HAP-1 (cell line): Measurements from ENCODE around the gene STYXL1.

Source experiments
- DNase-seq, 2 experiments: peaks; one replicate each; pipeline ENCODE4 v3.0.0-alpha.2; 2016 to 2020; ENCODE audit warnings: low spot score in 2 of 2
- H3K27me3 ChIP-seq: fragments of 250-450 bp; sonication (Bioruptor Pico); 2 replicates; pipeline ENCODE4 v1.5.1; 2020; ENCODE audit warnings: low read depth, mild to moderate bottlenecking, moderate library complexity
- H3K36me3 ChIP-seq: fragments of 250-450 bp; sonication (Bioruptor Pico); replicated peaks from 2 replicates; pipeline ENCODE4 v1.5.1; 2020; ENCODE audit warnings: mild to moderate bottlenecking
- H3K4me1 ChIP-seq: fragments of 250-450 bp; sonication (Bioruptor Pico); 2 replicates; pipeline ENCODE4 v1.5.1; 2020; ENCODE audit warnings: mild to moderate bottlenecking
- H3K4me3 ChIP-seq: fragments of 250-450 bp; sonication (Bioruptor Pico); 2 replicates; pipeline ENCODE4 v1.5.1; 2020; ENCODE audit warnings: mild to moderate bottlenecking, moderate library complexity
- H3K9me3 ChIP-seq: fragments of 250-450 bp; sonication (Bioruptor Pico); 2 replicates; pipeline ENCODE4 v1.5.1; 2020; ENCODE audit warnings: mild to moderate bottlenecking, moderate library complexity
- in situ Hi-C: fragments of 300-500 bp; cut with MboI; formaldehyde crosslinking; loops from 3 replicates; pipeline ENCODE4 v1.14.3; 2020; ENCODE audit warnings: low sequenced_read_pairs, inconsistent platforms, mixed read lengths

Gene STYXL1

DNA sequence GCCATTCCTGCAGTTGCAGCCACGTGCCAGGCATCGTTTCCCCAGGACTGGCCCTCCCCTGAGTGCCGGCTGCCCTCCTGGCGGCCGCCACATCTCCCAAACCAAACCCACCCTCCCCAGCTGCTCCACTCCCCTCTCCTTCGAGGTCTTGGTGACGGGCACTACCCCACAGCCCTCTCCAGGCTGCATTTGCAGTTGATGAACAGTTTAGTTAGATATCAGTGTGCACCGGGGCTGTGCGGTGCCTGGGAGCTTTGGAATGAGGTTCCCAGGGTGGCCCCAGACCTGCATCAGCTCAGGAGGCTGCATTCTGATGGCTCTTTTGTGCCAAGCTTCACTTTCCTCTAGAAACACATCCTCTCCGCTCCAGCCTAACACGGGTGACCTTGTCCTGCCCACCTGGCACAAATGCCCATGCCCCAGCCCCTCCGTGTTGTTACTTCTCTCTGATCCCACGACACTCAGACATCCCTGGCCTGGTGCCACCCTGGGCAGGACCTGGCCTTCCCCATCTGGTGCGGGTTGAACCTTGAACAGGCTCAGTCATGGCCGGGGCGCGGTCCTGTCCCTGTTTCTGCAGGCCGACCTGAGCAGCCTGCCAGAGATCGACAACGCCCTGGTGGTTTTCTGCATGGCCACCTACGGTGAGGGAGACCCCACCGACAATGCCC lies 67.9 kb downstream of the STYXL1 start:
- H3K36me3 ChIP-seq = peaks cover 35% of the 10 kb centered on the region
- DNase-seq = no peak
- no peak overlapping the region for H3K4me3 ChIP-seq
- H3K4me1 ChIP-seq = no peaks in the 10 kb centered on the region
- H3K9me3 ChIP-seq = no peaks in the 10 kb centered on the region
- no peaks in the 10 kb centered on the region for H3K27me3 ChIP-seq
- in situ Hi-C loops = no loop called here

- in situ Hi-C loops = no loop called here
- peaks cover 23% of the 10 kb centered on the region for H3K36me3 ChIP-seq
- no peak overlapping the region for H3K4me3 ChIP-seq
- H3K4me1 ChIP-seq = no peaks in the 10 kb centered on the region
- no peaks in the 10 kb centered on the region for H3K9me3 ChIP-seq
- DNase-seq = no peak
- H3K27me3 ChIP-seq = no peaks in the 10 kb centered on the region
These were observed 70.1 kb downstream of the STYXL1 start for GRCh38 chr7:75977743-75978142.

GRCh38 chr7:75971961-75972763 lies 75.6 kb downstream of the STYXL1 start:
- in situ Hi-C loops = no loop called here
- DNase-seq = no peak

DNA sequence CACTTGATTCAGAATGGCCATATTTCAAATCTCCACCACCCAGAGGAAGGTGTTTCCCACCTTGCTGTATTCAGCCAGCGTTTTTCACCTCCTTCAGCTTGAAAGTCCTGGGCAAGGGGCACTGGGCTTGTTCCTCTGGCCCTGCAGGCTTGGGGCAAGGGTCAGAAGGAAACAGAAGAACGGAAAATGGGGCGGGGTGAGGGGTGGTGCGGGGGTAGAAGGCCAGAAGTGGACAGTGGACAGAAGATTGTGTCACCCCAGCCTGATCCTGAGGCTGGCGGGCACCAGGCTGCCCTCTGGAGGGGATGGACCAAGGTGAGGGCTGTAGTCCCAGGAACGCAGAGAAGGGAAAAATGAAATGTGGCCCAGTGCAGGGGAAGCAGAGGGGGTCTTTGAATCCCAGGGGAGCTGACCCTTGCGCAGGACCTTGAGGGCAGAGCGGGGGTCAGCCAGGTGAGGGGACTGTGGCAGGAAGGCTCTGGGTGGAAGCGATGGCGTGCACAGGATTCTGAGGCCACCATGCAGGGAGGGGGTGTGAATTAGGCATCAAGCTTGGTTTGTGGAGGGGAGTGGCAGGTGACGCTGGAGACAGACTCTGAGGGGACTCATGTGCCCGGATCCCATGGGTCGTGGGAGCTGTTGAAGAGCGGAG lies 76.4 kb downstream of the STYXL1 start:
- H3K9me3 ChIP-seq = no peaks in the 10 kb centered on the region
- in situ Hi-C loops = no loop called here
- H3K4me1 ChIP-seq = no peaks in the 10 kb centered on the region
- H3K4me3 ChIP-seq = no peak overlapping the region
- no peak for DNase-seq
- H3K36me3 ChIP-seq = peaks cover 9% of the 10 kb centered on the region
- H3K27me3 ChIP-seq = no peaks in the 10 kb centered on the region

More at GRCh38 chr7:75971961-75972763, 75.6 kb downstream of the STYXL1 start:
- Histone ChIP-seq H3K4me3 (no peak overlapping the region), H3K36me3 (peaks cover 9% of the 10 kb centered on the region), H3K27me3 (no peaks in the 10 kb centered on the region), H3K9me3 (no peaks in the 10 kb centered on the region), H3K4me1 (no peaks in the 10 kb centered on the region)

DNA sequence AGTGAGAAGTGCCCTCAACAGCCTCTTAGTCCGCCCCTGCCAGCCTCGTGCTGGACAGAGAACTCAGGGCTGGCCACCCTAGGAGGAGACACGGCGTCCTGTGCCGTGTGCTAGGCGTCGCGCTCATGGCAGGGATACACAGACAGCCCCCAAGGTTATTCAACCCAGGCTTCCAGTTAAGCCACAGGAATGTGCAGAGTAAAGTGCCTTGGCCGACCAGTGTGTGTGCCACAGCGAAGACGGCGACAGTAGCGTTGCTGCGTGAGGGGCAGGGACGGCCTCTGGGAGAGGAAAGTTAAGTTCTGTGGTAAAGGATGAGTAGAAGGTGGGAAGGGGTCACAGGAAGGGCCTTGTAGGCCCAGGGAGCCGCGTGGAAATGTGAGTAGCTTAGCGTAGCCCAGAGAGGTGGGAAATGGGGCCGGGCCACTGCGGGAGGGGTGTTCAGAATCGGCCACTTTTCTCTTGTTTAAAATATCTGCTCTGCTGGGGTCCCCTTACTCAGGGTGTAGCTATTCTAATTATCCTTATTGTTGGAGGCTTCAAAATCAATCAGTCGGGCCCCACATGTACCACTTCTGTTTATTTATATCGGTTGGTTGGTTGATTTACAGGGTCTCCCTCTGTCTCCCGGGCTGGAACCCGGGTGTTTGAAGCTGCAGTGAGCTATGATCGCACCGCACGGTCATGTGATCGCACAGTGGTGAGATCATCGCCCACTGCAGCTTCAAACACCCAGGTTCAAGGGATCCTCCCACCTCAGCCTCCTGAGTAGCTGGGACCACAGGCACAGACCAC lies 77.9 kb downstream of the STYXL1 start:
- Histone ChIP-seq H3K9me3 (no peaks in the 10 kb centered on the region), H3K4me1 (no peaks in the 10 kb centered on the region), H3K36me3 (peaks cover 9% of the 10 kb centered on the region), H3K27me3 (no peaks in the 10 kb centered on the region), H3K4me3 (no peak overlapping the region)
- DNase-seq = no peak
- in situ Hi-C loops = no loop called here

- Histone ChIP-seq H3K9me3 (no peaks in the 10 kb centered on the region), H3K36me3 (peaks cover 9% of the 10 kb centered on the region), H3K27me3 (no peaks in the 10 kb centered on the region), H3K4me3 (no peak overlapping the region), H3K4me1 (no peaks in the 10 kb centered on the region)
- in situ Hi-C loops = no loop called here
- no peak for DNase-seq
These were observed 78.6 kb downstream of the STYXL1 start for GRCh38 chr7:75969182-75969581.

DNA sequence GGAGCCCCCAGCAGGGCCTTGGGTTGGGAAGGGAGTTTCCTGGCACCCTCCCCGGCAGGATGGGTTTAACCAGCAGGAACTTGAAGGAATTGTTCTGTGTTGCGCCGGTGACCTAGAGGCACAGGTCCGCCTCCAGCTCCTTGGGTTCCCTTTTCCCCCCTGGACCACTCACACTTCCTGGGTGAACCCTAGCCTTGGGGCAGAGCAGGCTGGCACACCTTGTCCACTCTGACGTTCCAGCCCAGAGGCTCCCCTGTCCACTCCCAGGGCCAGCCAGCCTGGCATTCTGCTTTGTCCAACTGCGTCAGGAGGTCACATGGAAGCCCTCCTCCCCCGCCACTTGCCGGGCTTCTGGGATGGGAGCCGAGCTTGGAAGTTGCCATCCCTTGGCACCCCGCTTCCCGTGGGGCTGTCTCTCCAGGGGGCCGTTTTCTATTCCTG lies 79.2 kb downstream of the STYXL1 start:
- DNase-seq = no peak
- in situ Hi-C loops = no loop called here
- no peaks in the 10 kb centered on the region for H3K27me3 ChIP-seq
- peaks cover 9% of the 10 kb centered on the region for H3K36me3 ChIP-seq
- H3K9me3 ChIP-seq = no peaks in the 10 kb centered on the region
- H3K4me3 ChIP-seq = no peak overlapping the region
- no peaks in the 10 kb centered on the region for H3K4me1 ChIP-seq

GRCh38 chr7:75968012-75968411 lies 79.8 kb downstream of the STYXL1 start:
- peaks cover 9% of the 10 kb centered on the region for H3K36me3 ChIP-seq
- DNase-seq = no peak
- in situ Hi-C loops = no loop called here
- no peaks in the 10 kb centered on the region for H3K9me3 ChIP-seq
- H3K4me3 ChIP-seq = no peak overlapping the region
- no peaks in the 10 kb centered on the region for H3K4me1 ChIP-seq
- no peaks in the 10 kb centered on the region for H3K27me3 ChIP-seq

DNA sequence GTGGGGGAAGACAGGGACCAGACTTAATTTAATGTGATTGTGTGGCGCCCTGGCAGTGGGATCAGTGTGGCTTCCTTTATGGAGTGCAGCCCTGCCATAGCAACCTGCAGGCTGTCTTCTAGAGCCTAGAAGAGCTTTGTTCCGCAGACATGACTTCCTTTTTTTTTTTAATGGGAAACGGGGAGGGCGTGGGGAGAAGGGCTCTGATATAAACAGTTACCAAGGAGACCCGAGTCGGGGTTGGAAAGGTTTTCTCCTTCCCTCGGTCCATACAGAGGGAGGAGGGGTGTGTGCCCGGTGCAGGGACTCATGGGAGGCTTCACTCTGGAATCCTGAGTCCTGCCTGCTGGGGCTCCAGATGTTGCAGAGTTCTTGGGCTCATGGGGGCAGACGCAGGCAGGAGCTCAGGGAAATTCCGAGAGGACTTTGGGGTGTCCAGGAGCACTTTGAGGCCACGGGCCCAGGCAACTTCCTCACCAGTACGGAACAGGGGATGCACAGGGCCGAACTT lies 80.3 kb downstream of the STYXL1 start:
- Histone ChIP-seq H3K4me1 (no peaks in the 10 kb centered on the region), H3K4me3 (no peak overlapping the region), H3K9me3 (no peaks in the 10 kb centered on the region), H3K36me3 (peaks cover 5% of the 10 kb centered on the region), H3K27me3 (no peaks in the 10 kb centered on the region)
- no peak for DNase-seq
- in situ Hi-C loops = no loop called here

- no peak for DNase-seq
- Histone ChIP-seq H3K36me3 (no peaks in the 10 kb centered on the region; the same call in 1 of the 2 replicates), H3K4me1 (no peaks in the 10 kb centered on the region), H3K4me3 (no peak overlapping the region), H3K27me3 (no peaks in the 10 kb centered on the region), H3K9me3 (no peaks in the 10 kb centered on the region)
- in situ Hi-C loops = no loop called here
These were observed 80.7 kb downstream of the STYXL1 start for GRCh38 chr7:75967055-75967454.

DNA sequence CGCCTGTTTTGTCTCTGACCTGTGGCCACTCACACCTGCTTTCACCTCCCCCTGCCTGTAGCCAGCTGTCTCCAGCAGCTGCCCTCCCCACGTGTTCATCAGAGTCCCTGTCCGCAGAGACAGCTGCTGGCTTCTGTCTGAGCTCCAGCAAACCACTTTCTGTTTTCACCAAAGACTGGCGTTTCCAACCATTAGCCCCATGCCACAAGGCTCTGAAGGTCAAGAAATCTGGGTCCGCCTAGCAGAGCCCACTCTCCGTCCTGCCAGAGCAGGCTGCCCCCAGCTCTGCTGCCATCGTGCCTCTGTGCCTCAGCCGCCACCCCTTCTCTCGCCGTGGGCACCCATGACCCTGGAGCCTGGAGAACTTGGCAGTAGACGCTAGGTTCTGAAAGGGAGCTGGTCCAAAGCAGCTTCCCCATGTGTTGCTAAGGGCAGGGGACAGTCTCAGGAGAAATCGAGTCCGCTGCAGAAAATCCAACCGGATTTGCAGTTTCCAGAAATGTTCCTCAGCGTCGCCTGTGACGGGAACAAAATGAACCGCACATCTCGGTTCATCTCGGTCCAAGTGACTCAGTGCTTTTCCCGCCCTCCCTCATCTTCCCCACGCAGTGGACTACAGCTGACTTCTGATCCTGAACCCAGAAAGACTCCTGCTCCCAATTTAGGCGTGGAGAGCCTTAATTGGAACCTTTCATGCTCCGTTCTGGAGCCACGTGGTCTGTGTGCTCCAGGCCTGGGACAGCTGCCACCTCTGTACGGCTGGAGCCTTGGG lies 81.4 kb downstream of the STYXL1 start:
- no peaks in the 10 kb centered on the region for H3K9me3 ChIP-seq
- H3K4me3 ChIP-seq = no peak overlapping the region
- no peaks in the 10 kb centered on the region; the same call in 1 of the 2 replicates for H3K36me3 ChIP-seq
- no peaks in the 10 kb centered on the region for H3K4me1 ChIP-seq
- in situ Hi-C loops = no loop called here
- no peaks in the 10 kb centered on the region for H3K27me3 ChIP-seq
- no peak for DNase-seq

GRCh38 chr7:75965617-75966016 lies 82.2 kb downstream of the STYXL1 start:
- H3K4me1 ChIP-seq = no peaks in the 10 kb centered on the region
- DNase-seq = no peak
- in situ Hi-C loops = no loop called here
- H3K27me3 ChIP-seq = no peaks in the 10 kb centered on the region
- no peaks in the 10 kb centered on the region for H3K9me3 ChIP-seq
- H3K4me3 ChIP-seq = no peak overlapping the region
- no peaks in the 10 kb centered on the region; the same call in 1 of the 2 replicates for H3K36me3 ChIP-seq
